WERI-Rb-1 (cell line): Measurements from ENCODE around the gene ZBTB34.

Experiments
- DNase-seq: peaks from one replicate; pipeline ENCODE4 v3.0.0-alpha.2; 2020
- H3K27ac ChIP-seq: fragments of 250-450 bp; sonication (Bioruptor Pico); 2 replicates; pipeline ENCODE4 v1.5.1; 2020; ENCODE audit warnings: mild to moderate bottlenecking, moderate library complexity
- H3K27me3 ChIP-seq: fragments of 250-450 bp; sonication (Bioruptor Pico); 2 replicates; pipeline ENCODE4 v1.5.1; 2021; ENCODE audit warnings: mild to moderate bottlenecking, low read depth, moderate library complexity; ENCODE audit not compliant: insufficient read depth, severe bottlenecking
- H3K36me3 ChIP-seq: fragments of 250-450 bp; sonication (Bioruptor Pico); 2 replicates; pipeline ENCODE4 v1.5.1; 2020; ENCODE audit warnings: mild to moderate bottlenecking, moderate library complexity
- H3K4me3 ChIP-seq: 2 replicates; pipeline ENCODE4 v1.5.1; 2011; ENCODE audit warnings: low read depth, mild to moderate bottlenecking, control low read depth, low read length
- H3K9me3 ChIP-seq: fragments of 250-450 bp; sonication (Bioruptor Pico); 2 replicates; pipeline ENCODE4 v1.5.1; 2021; ENCODE audit warnings: mild to moderate bottlenecking, moderate library complexity; ENCODE audit not compliant: severe bottlenecking
- CTCF ChIP-seq: IDR thresholded peaks from 2 replicates; pipeline ENCODE4 v1.5.1; 2011; ENCODE audit warnings: low read depth, mild to moderate bottlenecking, control low read depth, inconsistent platforms, low read length

Gene ZBTB34

GRCh38 chr9:126844085-126844484, 16.4 kb upstream of the ZBTB34 start:
- TF ChIP-seq CTCF = no peak
- Histone ChIP-seq H3K9me3 (no peaks in the 10 kb centered on the region), H3K27me3 (no peaks in the 10 kb centered on the region), H3K4me3 (no peak overlapping the region), H3K27ac (no peak overlapping the region), H3K36me3 (peaks cover 3% of the 10 kb centered on the region; the same call in 1 of the 2 replicates)
- no peak for DNase-seq

DNA sequence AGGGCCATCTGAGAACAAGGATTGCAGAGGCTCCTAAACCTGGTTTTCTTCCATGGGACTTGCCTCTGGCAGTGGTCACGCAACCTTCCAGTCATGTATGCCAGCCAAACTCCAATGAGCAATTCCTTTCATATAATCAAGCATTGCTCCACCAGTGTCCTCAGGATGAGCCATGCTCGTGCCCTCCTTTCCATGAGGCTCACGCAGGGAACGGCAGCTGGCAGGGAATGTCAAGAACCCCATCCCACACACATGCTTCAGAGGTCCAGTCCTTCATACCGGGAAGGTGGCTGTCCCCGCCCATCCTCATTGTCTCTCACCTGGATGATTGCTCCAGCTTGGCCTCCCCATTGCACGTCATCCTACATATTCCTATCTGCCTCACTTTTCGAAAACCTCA, 13.4 kb upstream of the ZBTB34 start:
- no peak for TF ChIP-seq CTCF
- DNase-seq = no peak
- H3K4me3 ChIP-seq = no peak overlapping the region
- H3K36me3 ChIP-seq = no peaks in the 10 kb centered on the region
- H3K27ac ChIP-seq = no peak overlapping the region
- no peaks in the 10 kb centered on the region for H3K9me3 ChIP-seq
- H3K27me3 ChIP-seq = no peaks in the 10 kb centered on the region

DNA sequence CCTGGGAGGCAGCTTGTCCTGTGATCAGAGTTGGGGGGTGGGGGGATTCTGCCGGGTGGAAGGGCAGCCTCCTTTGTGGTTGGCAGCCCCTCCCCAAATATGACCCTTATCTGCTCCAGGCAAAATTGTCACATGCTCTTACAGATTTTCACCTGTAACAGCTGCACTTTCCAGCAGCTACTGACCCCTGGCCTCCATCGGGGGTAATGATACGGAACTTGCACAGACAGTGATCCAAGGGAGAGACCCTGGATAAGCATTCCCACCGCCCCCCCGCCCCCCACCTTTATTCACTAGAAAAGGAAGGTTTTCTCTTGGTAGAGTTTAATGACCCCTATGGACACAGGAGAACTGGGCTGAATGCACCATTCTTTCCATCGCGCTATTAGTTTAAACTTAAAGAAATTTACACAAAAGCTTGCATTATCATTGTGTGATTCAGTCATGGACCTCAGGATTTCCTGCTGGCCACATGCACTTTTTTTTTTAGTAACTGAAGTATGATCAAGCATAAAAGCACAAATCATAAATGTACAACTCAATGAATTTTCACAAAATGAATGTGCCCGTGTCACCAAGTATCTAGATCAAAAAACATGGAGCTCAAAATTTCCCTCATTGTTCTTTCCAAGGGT, 10.7 kb upstream of the ZBTB34 start:
- H3K4me3 ChIP-seq = no peak overlapping the region
- no peak for DNase-seq
- no peaks in the 10 kb centered on the region for H3K9me3 ChIP-seq
- no peaks in the 10 kb centered on the region for H3K27me3 ChIP-seq
- H3K27ac ChIP-seq = no peak overlapping the region
- no peaks in the 10 kb centered on the region for H3K36me3 ChIP-seq
- no peak for TF ChIP-seq CTCF

GRCh38 chr9:126851286-126851880, 9.1 kb upstream of the ZBTB34 start:
- TF ChIP-seq CTCF = no peak
- Histone ChIP-seq H3K9me3 (no peaks in the 10 kb centered on the region), H3K4me3 (no peak overlapping the region), H3K27ac (peak overlapping the region; percentile 75), H3K27me3 (no peaks in the 10 kb centered on the region), H3K36me3 (no peaks in the 10 kb centered on the region)
- DNase-seq = peak; percentile 81

DNA sequence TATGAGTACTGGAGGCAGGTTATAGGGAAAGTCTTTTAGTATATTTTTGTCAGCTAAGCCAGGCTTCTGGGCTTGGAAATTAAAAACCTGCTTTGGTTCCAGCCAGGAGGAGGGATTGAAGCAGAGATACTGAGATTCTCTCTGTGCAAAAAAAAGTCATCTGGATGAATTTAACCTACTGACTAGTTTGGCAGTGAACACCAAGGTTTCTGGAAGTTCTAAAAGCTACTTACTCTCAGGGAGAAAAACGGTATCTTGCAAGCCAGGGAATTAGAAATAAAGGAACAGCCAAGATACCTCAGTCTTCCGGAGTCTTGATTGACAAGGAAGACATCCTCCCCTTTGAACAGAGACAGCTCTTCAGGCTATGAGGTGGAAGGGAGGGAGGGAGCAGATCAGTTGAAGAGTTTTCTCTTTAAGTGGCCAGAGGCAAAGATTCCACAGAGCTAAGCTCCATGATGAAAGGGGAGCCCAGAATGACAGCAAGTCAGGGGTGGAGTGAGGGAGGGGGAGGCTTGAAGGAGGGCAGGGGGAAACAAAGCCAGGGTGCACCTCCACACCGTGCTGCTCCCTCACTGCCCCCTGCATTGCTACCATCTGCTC, 8.3 kb upstream of the ZBTB34 start:
- no peak for DNase-seq
- no peak for TF ChIP-seq CTCF
- no peaks in the 10 kb centered on the region for H3K27me3 ChIP-seq
- no peaks in the 10 kb centered on the region for H3K36me3 ChIP-seq
- peak overlapping the region; percentile 75 for H3K27ac ChIP-seq
- H3K4me3 ChIP-seq = no peak overlapping the region
- no peaks in the 10 kb centered on the region for H3K9me3 ChIP-seq
